Tibial nerve (tissue), 4 donors: ENCODE results near the gene TCF7.

ENCODE experiments used
- CTCF ChIP-seq, 5 experiments: fragments of 200-600 bp in 3 of 5; fragments of 450-650 bp in 2 of 5; sonication (generic) in 3 of 5; IDR thresholded peaks; one replicate each; pipeline ENCODE4 v1.5.1; 2016 to 2019; ENCODE audit warnings: antibody characterized with exemption in 5 of 5, mild to moderate bottlenecking in 3 of 5, moderate library complexity in 2 of 5
- EP300 ChIP-seq, 2 donors: sonication (generic); formaldehyde crosslinking; IDR thresholded peaks; one replicate each; pipeline ENCODE4 v1.6.1; 2017; ENCODE audit warnings: antibody characterized with exemption in 2 of 2, mild to moderate bottlenecking in 1 of 2
- POLR2A ChIP-seq, 2 donors: fragments of 450-650 bp; IDR thresholded peaks; one replicate each; pipeline ENCODE4 v1.6.1; 2017; ENCODE audit warnings: antibody characterized with exemption in 2 of 2, mild to moderate bottlenecking in 2 of 2, moderate library complexity in 2 of 2

- TF ChIP-seq CTCF (IDR thresholded peaks at IDR 0.05) = no peak
- no peak for TF ChIP-seq POLR2A (IDR thresholded peaks at IDR 0.05)
- TF ChIP-seq EP300 (IDR thresholded peaks at IDR 0.05) = no peak
These were observed 41.8 kb upstream of the TCF7 start for GRCh38 chr5:134072471-134073210.
